GM12878 (cell line): ENCODE results near the gene TMC4.

Experiments
- CREB1 ChIP-seq: IDR thresholded peaks from 2 replicates; pipeline ENCODE4 v1.6.1; 2012; ENCODE audit warnings: low read depth, mild to moderate bottlenecking, inconsistent platforms
- CTCF ChIP-seq, 3 experiments: IDR thresholded peaks in 2 of 3; conservative IDR thresholded peaks in 1 of 3; 2 replicates each; pipeline ENCODE4 v1.5.1; 2011; ENCODE audit warnings: low read depth in 3 of 3, low read length in 3 of 3, mild to moderate bottlenecking in 3 of 3, control low read depth in 2 of 3, moderate library complexity in 2 of 3, inconsistent platforms in 1 of 3, mixed read lengths in 1 of 3; ENCODE audit not compliant: control insufficient read depth in 2 of 3, insufficient read depth in 1 of 3; ENCODE audit errors: extremely low read depth in 1 of 3
- PAX5 ChIP-seq: IDR thresholded peaks from 2 replicates; pipeline ENCODE4 v1.6.1; 2011; ENCODE audit warnings: low read depth, low read length, borderline replicate concordance
- POLR2A ChIP-seq: IDR thresholded peaks from 2 replicates; pipeline ENCODE4 v1.6.1; 2011; ENCODE audit warnings: low read depth, mild to moderate bottlenecking, low read length
- SPI1 ChIP-seq: IDR thresholded peaks from 2 replicates; pipeline ENCODE4 v1.6.1; 2011; ENCODE audit warnings: low read depth, mild to moderate bottlenecking, low read length, moderate library complexity, borderline replicate concordance; ENCODE audit not compliant: insufficient read depth
- USF1 ChIP-seq: IDR thresholded peaks from 2 replicates; pipeline ENCODE4 v1.6.1; 2011; ENCODE audit warnings: borderline replicate concordance, low read depth, mild to moderate bottlenecking, moderate library complexity, mixed read lengths, low read length; ENCODE audit not compliant: insufficient read depth; ENCODE audit errors: extremely low read length
- ZSCAN29 ChIP-seq: fragments of 450-650 bp; IDR thresholded peaks from 2 replicates; pipeline ENCODE4 v1.6.1; 2017; ENCODE audit warnings: mild to moderate bottlenecking, moderate library complexity

GRCh38 chr19:54128796-54129616 is 44.0 kb downstream of the TMC4 start:
- TF ChIP-seq CTCF (IDR thresholded peaks at IDR 0.05 in 2 of 3, conservative IDR thresholded peaks at IDR 0.05 in 1 of 3; ENCODE audit: control insufficient read depth in 2 of 3, extremely low read depth in 1 of 3, insufficient read depth in 1 of 3, low read depth in 3 of 3, low read length in 3 of 3) (no peak), USF1 (no peak), CREB1 (no peak), POLR2A (no peak), SPI1 (no peak), ZSCAN29 (no peak), PAX5 (no peak)
